Activated CD4-positive, alpha-beta T cell treated with anti-CD3 and anti-CD28 coated beads for 36 hours (primary cell): ENCODE measurements around the gene KBTBD12. TPM values are rescaled to one million over a fixed set of nuclear protein-coding genes. Genes with fewer than 3 reads are reported as not detected.

Experiments used
- ATAC-seq: fragments of 200-7000 bp; cut with Tn5 transposase; one replicate; pipeline ENCODE4 v1.10.0; 2021; ENCODE audit warnings: mild to moderate bottlenecking, moderate library complexity
- CTCF ChIA-PET: fragments of 350-600 bp; sonication (Branson Sonifier 250); formaldehyde crosslinking; loops from one replicate; lab custom pipeline; 2021; ENCODE audit warnings: antibody characterized with exemption; lab: Charles Lee
- POLR2A ChIA-PET: fragments of 350-600 bp; sonication (Branson Sonifier 250); formaldehyde crosslinking; loops from one replicate; lab custom pipeline; 2021; ENCODE audit warnings: antibody characterized with exemption, inconsistent platforms; lab: Charles Lee
- DNase-seq: peaks from one replicate; pipeline ENCODE4 v3.0.0-alpha.2; 2020
- H3K27ac Mint-ChIP-seq: one replicate; pipeline ENCODE4 v1.8.0; 2021; ENCODE audit warnings: mixed read lengths
- H3K27me3 Mint-ChIP-seq: one replicate; pipeline ENCODE4 v1.8.0; 2021; ENCODE audit warnings: mixed read lengths
- H3K36me3 Mint-ChIP-seq: one replicate; pipeline ENCODE4 v1.8.0; 2021; ENCODE audit warnings: low read depth, mixed read lengths
- H3K4me1 Mint-ChIP-seq: one replicate; pipeline ENCODE4 v1.8.0; 2021; ENCODE audit warnings: mixed read lengths
- H3K4me3 Mint-ChIP-seq: one replicate; pipeline ENCODE4 v1.8.0; 2021; ENCODE audit warnings: mild to moderate bottlenecking, moderate library complexity, mixed read lengths
- H3K9me3 Mint-ChIP-seq: one replicate; pipeline ENCODE4 v1.8.0; 2021; ENCODE audit warnings: low read depth, mixed read lengths
- intact Hi-C, 2 experiments: fragments of 100-400 bp; cut with DNase I in 1 of 2; cut with micrococcal nuclease in 1 of 2; formaldehyde crosslinking; loops; one replicate each; pipeline versions ENCODE4 v1.14.2 to v1.15.1; 2022 to 2024; cut with DNase I, micrococcal nuclease
- total RNA-seq, 2 experiments: library from RNA; stranded (reverse); gene quantifications; one replicate each; pipeline ENCODE4 v1.2.3, GENCODE V29; 2021

KBTBD12 gene
- total RNA-seq, 2 experiments from 2014 or later: not detected

- Mint-ChIP-seq H3K9me3 (no peaks in the 10 kb centered on the region), H3K4me1 (no peaks in the 10 kb centered on the region), H3K27ac (no peak overlapping the region), H3K27me3 (no peaks in the 10 kb centered on the region), H3K36me3 (no peaks in the 10 kb centered on the region), H3K4me3 (no peak overlapping the region)
- DNase-seq: no peak
- ChIA-PET POLR2A (no interaction called here), CTCF (interaction anchor here (0.7 kb wide), 1 partner anchor 101 kb away, joined by 3 read pairs; no protein-coding TSS in a partner anchor)
- intact Hi-C loops: no loop called here
- no peak for ATAC-seq
These were observed 72.4 kb downstream of the KBTBD12 start for GRCh38 chr3:127987309-127987995.

- Mint-ChIP-seq H3K4me3 (no peak overlapping the region), H3K9me3 (no peaks in the 10 kb centered on the region), H3K27me3 (no peaks in the 10 kb centered on the region), H3K36me3 (no peaks in the 10 kb centered on the region), H3K27ac (no peak overlapping the region), H3K4me1 (no peaks in the 10 kb centered on the region)
- DNase-seq (no peak), ATAC-seq (no peak)
- intact Hi-C loops: no loop called here
- ChIA-PET POLR2A (interaction anchor here (0.7 kb wide), 1 partner anchor 174 kb away, joined by 4 read pairs; no protein-coding TSS in a partner anchor), CTCF (no interaction called here)
These were observed 73.9 kb downstream of the KBTBD12 start for GRCh38 chr3:127988770-127989557.

- DNase-seq: no peak
- no peaks in the 10 kb centered on the region for H3K27me3 Mint-ChIP-seq
- CTCF ChIA-PET: no interaction called here
- H3K4me1 Mint-ChIP-seq: no peaks in the 10 kb centered on the region
- H3K9me3 Mint-ChIP-seq: no peaks in the 10 kb centered on the region
- no peak overlapping the region for H3K4me3 Mint-ChIP-seq
- intact Hi-C loops: no loop called here
- no peak overlapping the region for H3K27ac Mint-ChIP-seq
- POLR2A ChIA-PET: no interaction called here
- no peak for ATAC-seq
- no peaks in the 10 kb centered on the region for H3K36me3 Mint-ChIP-seq
These were observed 75.0 kb downstream of the KBTBD12 start for GRCh38 chr3:127990051-127990450.

- ChIA-PET POLR2A (no interaction called here), CTCF (no interaction called here)
- ATAC-seq (no peak), DNase-seq (no peak)
- intact Hi-C loops: no loop called here
- Mint-ChIP-seq H3K27ac (no peak overlapping the region), H3K4me3 (no peak overlapping the region), H3K36me3 (no peaks in the 10 kb centered on the region), H3K9me3 (no peaks in the 10 kb centered on the region), H3K27me3 (no peaks in the 10 kb centered on the region), H3K4me1 (no peaks in the 10 kb centered on the region)
These were observed 75.4 kb downstream of the KBTBD12 start for GRCh38 chr3:127990461-127990860.

GRCh38 chr3:127991251-127991650, 76.2 kb downstream of the KBTBD12 start:
- Mint-ChIP-seq H3K27ac (no peak overlapping the region), H3K9me3 (no peaks in the 10 kb centered on the region), H3K36me3 (no peaks in the 10 kb centered on the region), H3K4me1 (no peaks in the 10 kb centered on the region), H3K27me3 (no peaks in the 10 kb centered on the region), H3K4me3 (no peak overlapping the region)
- intact Hi-C loops: no loop called here
- POLR2A ChIA-PET: no interaction called here
- ATAC-seq: no peak
- no peak for DNase-seq
- CTCF ChIA-PET: no interaction called here

- ChIA-PET CTCF (no interaction called here), POLR2A (no interaction called here)
- Mint-ChIP-seq H3K4me3 (no peak overlapping the region), H3K36me3 (no peaks in the 10 kb centered on the region), H3K9me3 (no peaks in the 10 kb centered on the region), H3K27ac (no peak overlapping the region), H3K27me3 (peaks cover under 1% of the 10 kb centered on the region), H3K4me1 (no peaks in the 10 kb centered on the region)
- ATAC-seq: no peak
- DNase-seq: no peak
- intact Hi-C loops: no loop called here
These were observed 76.6 kb downstream of the KBTBD12 start for GRCh38 chr3:127991681-127992080.

- intact Hi-C loops: no loop called here
- Mint-ChIP-seq H3K36me3 (no peaks in the 10 kb centered on the region), H3K4me1 (no peaks in the 10 kb centered on the region), H3K27me3 (peaks cover 1% of the 10 kb centered on the region), H3K4me3 (no peak overlapping the region), H3K9me3 (no peaks in the 10 kb centered on the region), H3K27ac (no peak overlapping the region)
- ATAC-seq (no peak), DNase-seq (no peak)
- POLR2A ChIA-PET: no interaction called here
- CTCF ChIA-PET: no interaction called here
These were observed 77.1 kb downstream of the KBTBD12 start for GRCh38 chr3:127992127-127992526.

- DNase-seq: no peak
- H3K27me3 Mint-ChIP-seq: peaks cover 1% of the 10 kb centered on the region
- no peaks in the 10 kb centered on the region for H3K9me3 Mint-ChIP-seq
- no peaks in the 10 kb centered on the region for H3K4me1 Mint-ChIP-seq
- H3K36me3 Mint-ChIP-seq: no peaks in the 10 kb centered on the region
- ChIA-PET CTCF (no interaction called here), POLR2A (no interaction called here)
- H3K27ac Mint-ChIP-seq: no peak overlapping the region
- ATAC-seq: no peak
- intact Hi-C loops: no loop called here
- no peak overlapping the region for H3K4me3 Mint-ChIP-seq
These were observed 79.0 kb downstream of the KBTBD12 start for GRCh38 chr3:127994011-127994410.

- Mint-ChIP-seq H3K27me3 (peaks cover 4% of the 10 kb centered on the region), H3K36me3 (no peaks in the 10 kb centered on the region), H3K4me3 (no peak overlapping the region), H3K27ac (no peak overlapping the region), H3K4me1 (no peaks in the 10 kb centered on the region), H3K9me3 (no peaks in the 10 kb centered on the region)
- intact Hi-C loops: no loop called here
- ATAC-seq (no peak), DNase-seq (no peak)
- POLR2A ChIA-PET: no interaction called here
- CTCF ChIA-PET: no interaction called here
These were observed 82.0 kb downstream of the KBTBD12 start for GRCh38 chr3:127997016-127997415.

- ChIA-PET POLR2A (no interaction called here), CTCF (no interaction called here)
- Mint-ChIP-seq H3K27ac (no peak overlapping the region), H3K4me1 (no peaks in the 10 kb centered on the region), H3K4me3 (no peak overlapping the region), H3K27me3 (peaks cover 4% of the 10 kb centered on the region), H3K9me3 (no peaks in the 10 kb centered on the region), H3K36me3 (no peaks in the 10 kb centered on the region)
- no peak for DNase-seq
- ATAC-seq: no peak
- intact Hi-C loops: no loop called here
These were observed 82.9 kb downstream of the KBTBD12 start for GRCh38 chr3:127997961-127998360.

GRCh38 chr3:127998596-127998995, 83.6 kb downstream of the KBTBD12 start:
- intact Hi-C loops: no loop called here
- peaks cover 4% of the 10 kb centered on the region for H3K27me3 Mint-ChIP-seq
- ChIA-PET POLR2A (no interaction called here), CTCF (interaction anchor here (0.7 kb wide), 2 partner anchors 76 to 427 kb away, joined by 3 read pairs; no protein-coding TSS in a partner anchor)
- no peak overlapping the region for H3K4me3 Mint-ChIP-seq
- DNase-seq: no peak
- H3K4me1 Mint-ChIP-seq: no peaks in the 10 kb centered on the region
- no peaks in the 10 kb centered on the region for H3K36me3 Mint-ChIP-seq
- ATAC-seq: no peak
- H3K9me3 Mint-ChIP-seq: no peaks in the 10 kb centered on the region
- H3K27ac Mint-ChIP-seq: no peak overlapping the region
